GM12872 (cell line): Measurements from ENCODE around the gene DIP2A.

Experiments used
- TF ChIP-seq, protein P1 (sequence below): IDR thresholded peaks from 3 replicates; pipeline ENCODE4 v1.5.1; 2011; ENCODE audit warnings: low read depth, mild to moderate bottlenecking, low read length, moderate library complexity; ENCODE audit not compliant: insufficient read depth

DIP2A gene

GRCh38 chr21:46458315-46459023, at the start of gene DIP2A:
Gene DIP2A, plus strand, starts transcription at chr21:46458891. Its CDS starts 241 bp downstream, at chr21:46459132.
- TF ChIP-seq, protein P1, sequence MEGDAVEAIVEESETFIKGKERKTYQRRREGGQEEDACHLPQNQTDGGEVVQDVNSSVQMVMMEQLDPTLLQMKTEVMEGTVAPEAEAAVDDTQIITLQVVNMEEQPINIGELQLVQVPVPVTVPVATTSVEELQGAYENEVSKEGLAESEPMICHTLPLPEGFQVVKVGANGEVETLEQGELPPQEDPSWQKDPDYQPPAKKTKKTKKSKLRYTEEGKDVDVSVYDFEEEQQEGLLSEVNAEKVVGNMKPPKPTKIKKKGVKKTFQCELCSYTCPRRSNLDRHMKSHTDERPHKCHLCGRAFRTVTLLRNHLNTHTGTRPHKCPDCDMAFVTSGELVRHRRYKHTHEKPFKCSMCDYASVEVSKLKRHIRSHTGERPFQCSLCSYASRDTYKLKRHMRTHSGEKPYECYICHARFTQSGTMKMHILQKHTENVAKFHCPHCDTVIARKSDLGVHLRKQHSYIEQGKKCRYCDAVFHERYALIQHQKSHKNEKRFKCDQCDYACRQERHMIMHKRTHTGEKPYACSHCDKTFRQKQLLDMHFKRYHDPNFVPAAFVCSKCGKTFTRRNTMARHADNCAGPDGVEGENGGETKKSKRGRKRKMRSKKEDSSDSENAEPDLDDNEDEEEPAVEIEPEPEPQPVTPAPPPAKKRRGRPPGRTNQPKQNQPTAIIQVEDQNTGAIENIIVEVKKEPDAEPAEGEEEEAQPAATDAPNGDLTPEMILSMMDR = 0 out of 3 replicates have a peak, but pooled peaks have one; percentile 11

DNA sequence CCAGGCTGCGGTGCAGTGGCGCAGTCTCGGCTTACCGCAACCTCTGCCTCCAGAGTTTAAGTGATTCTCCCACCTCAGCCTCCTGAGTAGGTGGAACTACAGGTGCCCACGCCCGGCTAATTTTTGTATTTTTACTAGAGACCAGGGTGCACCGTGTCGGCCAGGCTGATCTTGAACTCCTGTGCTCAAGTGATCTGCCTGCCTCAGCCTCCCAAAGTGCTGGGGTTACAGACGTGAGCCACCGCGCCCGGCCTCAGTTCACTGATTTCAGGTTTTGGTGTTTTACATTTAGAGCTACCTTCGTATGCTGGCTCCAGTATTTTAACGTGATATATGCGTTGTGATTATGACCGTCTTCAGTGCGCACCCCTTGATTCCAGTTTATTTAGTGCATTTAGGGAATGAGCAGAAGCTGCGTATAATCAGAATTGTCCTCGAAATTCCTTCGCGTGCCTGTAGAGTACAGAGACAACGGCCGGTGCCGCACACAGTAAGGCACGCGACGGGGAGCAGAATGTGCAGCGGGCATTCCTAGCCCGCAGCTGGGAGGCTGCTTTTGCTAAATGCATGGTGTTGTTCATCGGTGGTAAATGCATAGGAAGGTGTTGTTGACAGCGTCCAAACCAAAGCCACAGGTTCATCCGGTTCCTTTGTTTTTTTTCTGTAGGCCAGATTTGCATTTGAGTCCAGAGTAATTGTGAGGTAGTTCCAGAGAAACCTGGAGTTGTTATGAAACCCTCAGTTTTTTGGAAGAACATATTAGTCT, 48.9 kb upstream of the DIP2A start:
- TF ChIP-seq, protein P1 = no peak

- TF ChIP-seq, protein P1 = no peak
These were observed 48.2 kb upstream of the DIP2A start for GRCh38 chr21:46410516-46410915.

DNA sequence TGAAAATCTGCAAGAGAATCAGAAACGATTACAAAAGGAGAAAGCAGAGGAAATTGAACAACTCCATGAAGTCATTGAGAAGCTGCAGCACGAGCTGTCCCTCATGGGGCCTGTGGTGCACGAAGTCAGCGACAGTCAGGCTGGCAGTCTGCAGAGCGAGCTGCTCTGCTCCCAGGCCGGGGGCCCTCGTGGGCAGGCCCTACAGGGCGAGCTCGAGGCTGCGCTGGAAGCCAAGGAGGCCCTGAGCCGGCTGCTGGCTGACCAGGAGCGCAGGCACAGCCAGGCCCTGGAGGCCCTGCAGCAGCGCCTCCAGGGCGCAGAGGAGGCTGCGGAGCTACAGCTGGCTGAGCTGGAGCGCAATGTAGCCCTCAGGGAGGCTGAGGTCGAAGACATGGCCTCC, 47.5 kb upstream of the DIP2A start:
- TF ChIP-seq, protein P1 = no peak

DNA sequence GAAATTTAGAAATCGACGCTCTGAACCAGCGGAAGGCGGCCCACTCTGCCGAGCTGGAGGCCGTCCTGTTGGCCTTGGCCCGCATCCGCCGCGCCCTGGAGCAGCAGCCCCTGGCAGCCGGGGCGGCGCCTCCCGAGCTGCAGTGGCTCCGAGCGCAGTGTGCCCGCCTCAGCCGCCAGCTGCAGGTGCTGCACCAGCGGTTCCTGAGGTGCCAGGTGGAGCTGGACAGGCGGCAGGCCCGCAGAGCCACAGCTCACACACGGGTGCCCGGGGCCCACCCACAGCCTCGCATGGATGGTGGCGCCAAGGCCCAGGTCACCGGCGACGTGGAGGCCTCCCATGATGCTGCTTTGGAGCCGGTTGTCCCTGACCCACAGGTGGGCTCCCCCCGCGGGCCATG, 47.0 kb upstream of the DIP2A start:
- TF ChIP-seq, protein P1 = no peak

GRCh38 chr21:46412521-46413364, 45.9 kb upstream of the DIP2A start:
- TF ChIP-seq, protein P1 = no peak

DNA sequence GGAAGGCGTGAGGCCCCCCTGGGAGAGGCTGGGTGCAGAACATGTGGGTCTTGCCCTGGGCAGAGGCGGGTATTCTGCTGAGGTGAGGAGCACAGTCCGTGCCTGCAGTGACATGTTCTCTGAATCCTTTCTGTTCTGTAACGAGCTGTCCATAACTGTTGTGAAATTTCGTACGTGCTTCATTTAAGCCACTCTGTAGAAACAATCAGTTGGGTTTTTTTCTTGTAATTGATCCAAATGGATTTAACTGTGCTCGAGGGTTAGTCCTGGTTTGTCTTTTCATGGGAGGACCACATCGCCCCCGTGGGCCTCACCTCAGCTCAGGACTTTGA, 45.4 kb upstream of the DIP2A start:
- TF ChIP-seq, protein P1 = no peak
